ENCODE results near the gene DEFB132.

Gene DEFB132

GRCh38 chr20:277496-277781 is 19.9 kb downstream of the DEFB132 start:
- ChIA-PET CTCF (interaction anchor here (2.4 kb wide), 1 partner anchor 10 kb away, joined by 15 read pairs; no protein-coding TSS in a partner anchor), POLR2A (no interaction called here)
- no peak overlapping the region for H3K4me3 ChIP-seq (ENCODE audit: low read depth, low read length)
- no peak for TF ChIP-seq CTCF (IDR thresholded peaks at IDR 0.05; ENCODE audit: insufficient read depth, low read length, missing control alignments)
- no peak for DNase-seq (ENCODE audit: low read depth, low spot score)

DNA sequence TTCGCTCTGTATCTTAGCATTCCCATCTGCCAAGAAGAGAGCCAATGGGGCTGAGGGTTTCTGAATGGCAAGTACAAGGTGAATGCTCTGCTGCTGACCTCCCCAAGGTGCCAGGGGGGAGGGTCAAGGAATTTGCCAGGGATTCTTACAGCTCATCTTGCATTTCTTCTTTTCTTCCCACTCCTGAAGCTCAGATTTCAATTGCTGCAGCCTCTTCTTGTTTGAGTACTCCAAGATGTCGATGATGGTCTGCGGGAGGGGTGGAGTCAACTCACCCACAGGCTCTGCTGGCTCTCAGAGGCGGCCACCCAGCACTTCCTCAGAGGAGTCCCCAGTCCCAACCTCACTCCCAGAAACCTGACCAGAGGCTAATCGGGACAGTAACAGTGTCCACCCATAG is 20.7 kb downstream of the DEFB132 start:
- no peak for TF ChIP-seq CTCF (IDR thresholded peaks at IDR 0.05; ENCODE audit: insufficient read depth, low read length, missing control alignments)
- DNase-seq (ENCODE audit: low read depth, low spot score) = no peak
- POLR2A ChIA-PET = no interaction called here
- no peak overlapping the region for H3K4me3 ChIP-seq (ENCODE audit: low read depth, low read length)
- CTCF ChIA-PET = interaction anchor here (2.4 kb wide), 1 partner anchor 11 kb away, joined by 15 read pairs; no protein-coding TSS in a partner anchor

- no peak for DNase-seq (ENCODE audit: low read depth, low spot score)
- TF ChIP-seq CTCF (IDR thresholded peaks at IDR 0.05; ENCODE audit: insufficient read depth, low read length, missing control alignments) = no peak
- no peak overlapping the region for H3K4me3 ChIP-seq (ENCODE audit: low read depth, low read length)
- POLR2A ChIA-PET = no interaction called here
- CTCF ChIA-PET = interaction anchor here (2.4 kb wide), 1 partner anchor 11 kb away, joined by 15 read pairs; no protein-coding TSS in a partner anchor
These were observed 21.4 kb downstream of the DEFB132 start for GRCh38 chr20:278607-279571.

GRCh38 chr20:284172-284571 is 26.6 kb downstream of the DEFB132 start:
- H3K4me3 ChIP-seq (ENCODE audit: low read depth, low read length) = no peak overlapping the region
- DNase-seq (ENCODE audit: low read depth, low spot score) = no peak
- POLR2A ChIA-PET = no interaction called here
- CTCF ChIA-PET = interaction anchor here (0.9 to 3.9 kb wide), 2 partner anchors 15 to 189 kb away, joined by 3 to 46 read pairs; no protein-coding TSS in a partner anchor
- no peak for TF ChIP-seq CTCF (IDR thresholded peaks at IDR 0.05; ENCODE audit: insufficient read depth, low read length, missing control alignments)

GRCh38 chr20:286508-286907 is 29.0 kb downstream of the DEFB132 start:
- no peak overlapping the region for H3K4me3 ChIP-seq (ENCODE audit: low read depth, low read length)
- no peak for TF ChIP-seq CTCF (IDR thresholded peaks at IDR 0.05; ENCODE audit: insufficient read depth, low read length, missing control alignments)

DNA sequence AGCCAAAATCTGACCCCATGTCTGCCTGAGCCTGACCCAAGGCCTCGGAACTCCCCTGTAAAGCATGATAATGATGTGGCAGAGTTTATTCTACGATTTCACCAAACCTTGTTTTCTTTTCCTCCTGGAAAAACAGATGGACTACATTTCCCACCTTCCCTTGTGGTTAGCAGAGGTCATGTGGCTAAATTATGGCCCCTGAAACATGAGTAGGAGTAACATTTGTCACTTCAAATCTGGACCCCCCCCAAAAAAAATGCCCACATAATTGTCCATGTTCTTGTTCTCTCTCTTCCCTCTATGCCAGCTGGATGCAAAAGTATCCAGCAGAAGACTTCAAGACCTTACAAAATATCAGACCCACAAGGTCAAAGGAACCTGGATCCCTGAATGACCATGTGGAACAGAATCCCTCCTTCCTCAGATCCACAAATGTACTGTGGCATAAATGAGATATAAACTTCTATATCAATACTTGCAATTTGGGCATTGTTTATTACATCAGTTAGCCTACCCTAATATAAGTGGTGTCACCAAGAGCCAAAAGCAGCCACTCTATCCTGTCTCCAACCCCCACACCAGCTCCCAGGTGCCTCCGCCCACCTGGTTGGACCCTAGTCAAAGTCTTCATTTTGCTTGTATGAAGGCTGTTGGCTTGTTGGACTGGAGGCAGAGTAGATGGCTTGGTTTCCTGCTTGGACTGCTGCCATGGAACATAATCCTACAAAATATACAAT is 31.6 kb downstream of the DEFB132 start:
- POLR2A ChIA-PET = interaction anchor here (1.6 kb wide), 1 partner anchor 35 kb away, joined by 3 read pairs; no protein-coding TSS in a partner anchor
- TF ChIP-seq CTCF (IDR thresholded peaks at IDR 0.05; ENCODE audit: insufficient read depth, low read length, missing control alignments) = no peak
- CTCF ChIA-PET = interaction anchor here (0.5 to 2.2 kb wide), 4 partner anchors 16 to 65 kb away, joined by 3 to 6 read pairs (median 4); no protein-coding TSS in a partner anchor
- no peak for DNase-seq (ENCODE audit: low read depth, low spot score)
- peak overlapping the region; percentile 82 for H3K4me3 ChIP-seq (ENCODE audit: low read depth, low read length)

More at GRCh38 chr20:286508-286907, 29.0 kb downstream of the DEFB132 start:
- ChIA-PET CTCF (no interaction called here), POLR2A (no interaction called here)
- DNase-seq (ENCODE audit: low read depth, low spot score) = no peak
